Stimulated activated CD8-positive, alpha-beta memory T cell treated with anti-CD3 and anti-CD28 coated beads, Interleukin-15, amount 100 ng/mL, for 24 hours (primary cell): Measurements from ENCODE around the gene SLC44A2.

ENCODE experiments used
- DNase-seq: peaks from one replicate; pipeline ENCODE4 v3.0.0-alpha.2; 2020; ENCODE audit warnings: low read depth

Gene SLC44A2

DNA sequence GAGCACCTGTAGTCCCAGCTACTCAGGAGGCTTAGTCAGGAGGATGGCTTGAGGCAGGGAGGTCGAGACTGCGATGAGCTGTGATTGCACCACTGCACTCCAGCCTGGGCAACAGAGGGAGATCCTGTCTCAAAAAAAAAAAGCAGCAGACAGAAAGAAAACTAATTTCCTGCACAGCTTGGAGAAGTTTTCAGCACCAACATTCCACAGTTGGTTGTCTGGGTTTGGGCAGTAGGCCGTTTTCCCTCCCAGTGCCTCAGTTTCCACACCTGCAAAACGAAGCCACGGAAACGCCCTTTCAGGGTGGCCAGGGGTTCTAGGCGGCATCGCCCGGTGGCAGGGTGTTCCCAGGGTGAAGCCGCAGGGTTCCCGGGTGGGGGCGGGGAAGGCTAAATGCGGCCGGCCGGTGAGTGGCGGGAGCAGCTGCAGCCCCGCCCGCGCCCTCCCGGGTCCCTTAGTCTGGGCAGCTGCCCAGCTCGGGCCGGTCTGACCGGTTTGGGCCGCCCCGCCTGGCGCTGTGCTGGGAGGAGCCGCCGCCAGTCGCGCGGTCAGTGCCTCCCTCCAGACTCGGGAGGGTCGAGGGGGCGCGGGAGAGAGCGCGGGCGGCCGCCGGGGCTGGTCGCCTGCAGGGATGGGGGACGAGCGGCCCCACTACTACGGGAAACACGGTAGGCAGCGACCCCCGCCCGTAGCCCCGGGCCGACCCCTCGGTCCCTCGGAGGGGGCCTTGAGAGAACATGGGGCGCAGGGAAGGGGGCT lies at the start of gene SLC44A2:
Gene SLC44A2 (plus strand): TSS at position 551 of the 759 bp plus-strand sequence. CDS start 81 bp downstream, at position 632.
- DNase-seq, result no peak

DNA sequence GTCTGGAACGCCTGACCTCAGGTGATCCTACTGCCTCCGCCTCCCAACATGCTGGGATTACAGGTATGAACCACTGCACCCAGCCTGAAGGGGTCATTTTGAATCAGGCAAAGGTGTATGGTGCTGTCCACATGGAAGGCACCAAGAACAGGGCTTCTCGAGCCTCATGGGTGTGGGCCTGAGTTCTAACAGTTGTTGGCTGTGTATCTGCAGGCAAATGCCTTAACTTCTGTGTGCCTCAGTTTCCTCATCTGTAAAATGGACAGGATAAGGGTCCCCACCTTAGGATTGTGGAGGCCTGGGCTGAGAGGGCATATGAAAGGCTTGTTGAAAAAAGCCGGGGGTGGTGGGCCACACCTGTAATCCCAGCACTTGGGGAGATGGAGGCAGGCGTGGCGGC lies 47.4 kb upstream of the SLC44A2 start:
- no peak for DNase-seq

DNA sequence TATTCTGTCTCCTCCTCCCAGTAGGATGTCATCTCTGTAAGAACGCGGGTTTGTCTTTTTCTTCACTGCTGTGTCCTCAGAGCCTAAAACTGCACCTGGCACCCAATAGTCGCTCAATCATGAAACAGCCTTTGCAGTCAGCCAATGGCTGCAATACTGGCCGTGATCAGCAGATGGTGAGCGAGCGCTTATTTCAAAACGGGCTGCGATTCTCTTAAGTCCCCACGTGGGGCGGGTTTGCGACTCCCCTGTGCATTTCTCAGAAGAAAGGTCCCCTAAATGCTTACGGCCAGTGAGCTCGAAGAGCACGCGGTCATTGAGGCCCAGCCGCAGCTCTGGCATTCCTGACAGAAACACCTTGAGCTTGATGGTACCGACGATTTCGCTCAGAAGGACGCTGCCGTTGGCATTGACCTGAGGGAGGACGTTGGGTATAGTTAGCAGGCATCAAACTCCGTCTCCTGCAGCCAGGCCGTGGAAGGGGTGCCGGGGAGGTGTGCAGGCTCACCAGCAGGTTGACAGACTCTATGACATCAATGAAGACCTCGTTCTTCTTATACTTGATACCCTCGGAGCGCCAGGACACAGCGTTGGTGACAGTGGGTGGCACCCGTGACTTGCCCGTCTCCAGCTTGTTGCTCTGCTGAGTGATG lies 44.2 kb upstream of the SLC44A2 start:
- peak; percentile 69 for DNase-seq

DNA sequence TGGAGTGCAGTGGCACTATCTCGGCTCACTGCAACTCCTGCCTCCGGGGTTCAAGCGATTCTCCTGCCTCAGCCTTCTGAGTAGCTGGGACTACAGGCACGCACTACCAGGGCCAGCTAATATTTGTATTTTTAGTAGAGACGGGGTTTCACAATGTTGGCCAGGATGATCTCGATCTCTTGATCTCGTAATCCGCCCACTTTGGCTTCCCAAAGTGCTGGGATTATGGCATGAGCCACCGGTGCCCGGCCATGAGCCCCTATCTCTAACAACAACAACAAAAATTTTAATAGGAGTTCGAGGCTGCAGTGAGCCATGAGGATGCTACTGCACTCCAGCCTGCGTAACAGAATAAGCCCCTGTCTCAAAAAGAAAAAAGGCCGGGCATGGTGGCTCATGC lies 43.3 kb upstream of the SLC44A2 start:
- no peak for DNase-seq

DNA sequence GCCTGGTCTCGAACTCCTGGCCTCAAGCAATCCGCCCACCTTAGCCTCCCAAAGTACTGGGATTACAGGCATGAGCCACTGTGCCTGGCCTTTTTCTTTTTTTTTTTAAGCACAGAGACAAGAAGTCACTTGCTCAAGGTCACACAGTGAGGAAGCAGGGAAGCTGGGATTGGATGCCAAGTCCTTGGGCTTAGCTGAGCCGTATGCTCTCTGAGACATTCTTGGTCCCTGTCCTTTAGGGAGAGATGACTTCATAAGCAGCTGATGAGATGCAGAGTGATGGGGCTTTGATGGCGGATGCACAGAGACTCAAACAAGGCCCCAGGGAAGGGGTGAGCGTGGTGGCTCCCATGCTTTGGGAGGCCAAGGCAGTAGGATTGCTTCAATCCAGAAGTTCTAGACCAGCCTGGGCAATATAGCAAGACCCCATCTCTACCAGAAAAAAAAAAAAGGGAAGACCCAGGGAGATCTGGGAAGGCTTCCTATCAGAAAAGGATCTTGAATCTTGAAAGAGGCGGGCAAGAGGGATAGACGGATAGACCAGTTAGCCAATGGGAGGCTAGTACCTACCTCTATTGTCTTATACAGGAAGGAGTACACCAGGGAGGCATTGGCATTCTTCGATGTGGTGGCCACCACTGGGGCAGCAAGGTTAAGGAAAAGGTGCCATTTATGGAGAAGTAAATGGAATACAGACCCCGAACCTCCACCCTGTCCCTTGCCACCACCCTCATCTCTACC lies 42.1 kb upstream of the SLC44A2 start:
- no peak for DNase-seq

DNA sequence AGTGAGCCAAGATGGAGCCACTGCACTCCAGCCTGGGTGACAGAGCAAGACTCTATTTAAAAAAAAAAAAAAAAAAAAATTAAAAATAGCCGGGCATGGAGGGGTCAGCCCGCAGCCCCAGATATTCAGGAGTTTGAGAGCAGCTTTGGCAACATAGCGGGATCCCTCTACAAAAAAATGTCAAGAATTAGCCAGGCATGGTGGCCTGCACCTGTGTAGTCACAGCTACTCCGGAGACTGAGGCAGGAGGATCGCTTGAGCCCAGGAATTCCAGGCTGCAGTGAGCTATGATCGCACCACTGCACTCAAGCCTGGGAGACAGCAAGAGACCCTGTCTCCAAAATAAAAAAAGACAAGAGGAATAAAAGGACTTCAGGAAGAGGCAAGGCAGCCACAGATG lies 39.0 kb upstream of the SLC44A2 start:
- DNase-seq, result no peak

DNA sequence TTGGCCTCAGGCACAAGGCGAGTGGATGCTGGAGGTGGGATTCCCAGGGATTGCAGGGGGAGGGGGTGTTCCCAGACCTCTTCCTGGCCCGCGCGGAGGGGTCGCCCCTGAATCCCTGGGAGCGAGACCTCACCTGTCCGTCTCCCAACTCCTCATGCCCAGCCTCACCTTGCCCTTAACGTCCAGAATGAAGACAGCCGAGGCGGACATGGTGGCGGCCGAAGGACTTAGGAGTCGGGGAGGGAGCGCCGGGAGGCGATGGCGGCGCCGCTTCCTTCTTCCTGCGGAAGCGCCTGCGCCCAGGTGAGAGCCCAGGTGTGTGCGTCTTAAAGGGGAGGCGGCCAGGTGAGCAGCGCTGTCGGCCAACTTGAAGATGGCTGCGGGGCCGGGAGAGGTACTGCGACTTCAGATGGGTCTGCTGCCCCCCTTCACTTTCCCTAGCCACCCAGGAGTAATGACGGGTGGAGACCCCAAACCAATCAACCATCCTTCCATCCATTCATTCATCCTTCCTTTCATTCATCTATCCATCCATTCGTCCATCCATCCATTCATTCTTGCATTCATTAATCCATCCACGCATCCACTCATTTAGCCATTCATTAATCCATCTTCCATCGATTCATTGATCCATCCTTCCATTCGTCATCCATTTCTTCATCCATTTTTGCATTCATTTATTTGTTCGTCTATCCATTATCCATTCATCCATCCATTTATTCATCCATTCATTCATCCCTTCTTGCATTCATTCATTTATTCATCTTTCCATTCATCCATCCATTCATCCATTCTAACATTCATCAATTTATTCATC lies 38.1 kb upstream of the SLC44A2 start, which contains the start of gene AP1M2:
Gene AP1M2 (minus strand): TSS at position 291 of the 817 bp plus-strand sequence. CDS start 81 bp downstream, at position 210.
- DNase-seq, result no peak

DNA sequence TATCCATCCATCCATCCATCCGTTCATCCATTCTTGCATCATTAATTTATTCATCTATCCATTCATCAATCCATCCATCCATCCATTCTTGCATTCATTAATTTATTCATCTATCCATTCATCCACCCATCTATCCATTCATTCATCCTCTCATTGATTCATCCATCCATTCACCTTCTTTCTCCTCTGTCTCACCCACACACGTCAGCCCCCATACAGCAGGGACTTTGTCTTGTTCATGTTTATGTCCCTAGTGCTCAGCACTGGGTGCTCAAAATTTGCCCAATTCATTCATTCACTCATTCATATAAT lies 37.6 kb upstream of the SLC44A2 start:
- DNase-seq, result no peak

DNA sequence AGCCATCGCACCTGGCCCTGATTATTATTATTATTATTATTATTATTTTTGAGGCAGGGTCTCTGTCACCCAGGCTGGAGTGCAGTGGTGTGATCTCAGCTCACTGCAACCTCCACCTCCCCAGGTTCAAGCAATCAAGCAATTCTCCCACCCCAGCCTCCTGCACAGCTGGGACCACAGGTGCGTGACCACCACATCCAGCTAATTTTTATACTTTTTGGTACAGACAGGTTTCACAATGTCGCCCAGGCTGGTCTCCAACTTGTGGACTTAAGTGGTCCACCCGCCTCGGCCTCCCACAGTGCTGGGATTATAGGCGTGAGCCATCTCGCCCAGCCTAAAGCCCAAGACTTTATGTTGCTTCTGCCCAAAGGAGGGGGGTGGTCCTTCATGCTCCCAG lies 32.2 kb upstream of the SLC44A2 start:
- DNase-seq, result no peak

DNA sequence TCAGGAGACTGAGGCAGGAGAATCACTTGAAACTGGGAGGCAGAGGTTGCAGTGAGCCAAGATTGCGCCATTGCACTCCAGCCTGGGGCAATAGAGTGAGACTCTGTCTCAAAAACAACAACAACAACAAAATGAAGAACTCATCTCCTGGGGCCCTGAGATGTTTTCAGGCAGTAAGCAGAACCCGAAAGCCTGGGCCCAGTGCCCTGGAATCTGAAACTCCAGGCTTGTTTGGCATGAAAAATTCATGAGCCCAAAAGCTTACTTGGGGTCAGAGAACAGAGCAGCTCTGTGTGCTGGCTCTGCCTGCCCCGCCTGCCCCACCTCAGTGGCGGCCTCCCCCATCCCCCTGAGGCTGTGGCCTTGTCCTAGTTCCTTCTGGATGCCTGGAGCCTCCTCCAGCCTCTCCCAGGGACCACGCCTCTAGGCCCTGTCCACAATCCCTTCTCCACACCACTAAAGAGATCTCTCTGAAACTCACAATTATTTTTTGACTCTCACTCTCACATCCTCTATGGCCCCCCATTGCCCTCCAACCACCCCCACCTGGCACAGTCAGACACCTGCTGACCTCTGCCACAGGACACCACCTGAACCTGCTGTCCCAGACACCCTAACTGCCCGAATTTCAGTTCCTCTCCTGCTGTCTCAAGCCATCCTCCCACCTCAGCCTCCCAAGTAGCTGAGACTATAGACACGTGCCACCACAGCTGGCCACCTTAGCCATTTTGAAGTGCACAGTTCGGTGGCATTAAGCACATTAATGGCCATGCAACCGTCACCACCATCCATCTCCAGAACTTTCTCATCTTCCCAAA lies 31.3 kb upstream of the SLC44A2 start:
- DNase-seq, result no peak

DNA sequence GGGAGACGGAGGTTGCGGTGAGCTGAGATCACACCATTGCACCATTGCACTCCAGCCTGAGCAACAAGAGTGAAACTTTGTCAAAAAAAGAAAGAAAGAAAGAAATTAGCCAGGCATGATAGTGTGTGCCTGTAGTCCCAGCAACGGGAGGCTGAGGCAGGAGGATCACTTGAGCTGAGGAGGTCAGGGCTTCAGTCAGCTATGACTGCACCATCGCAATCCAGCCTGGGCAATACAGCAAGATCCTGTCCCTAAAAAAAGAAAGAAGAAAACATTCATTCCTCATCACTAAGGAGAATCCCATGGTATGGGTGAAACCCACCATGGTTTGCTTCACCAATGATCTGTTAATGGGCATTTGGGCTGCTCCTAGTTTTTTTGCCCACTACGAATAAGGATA lies 25.2 kb upstream of the SLC44A2 start:
- no peak for DNase-seq

DNA sequence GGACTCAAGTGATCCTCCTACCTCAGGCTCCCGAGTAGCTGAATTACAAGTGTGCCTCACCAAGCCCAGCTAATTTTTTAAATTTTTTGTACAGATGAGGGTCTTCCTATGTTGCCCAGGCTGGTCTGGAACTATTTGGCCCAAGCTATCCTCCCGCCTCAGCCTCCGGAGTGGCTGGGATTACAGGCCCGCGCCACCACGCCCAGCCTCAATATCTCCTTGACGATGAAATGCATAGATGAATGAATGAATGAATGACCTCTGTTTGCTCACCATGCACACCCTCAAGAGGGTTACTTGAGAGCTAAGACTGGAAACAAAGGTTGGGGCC lies 23.4 kb upstream of the SLC44A2 start:
- DNase-seq, result no peak

DNA sequence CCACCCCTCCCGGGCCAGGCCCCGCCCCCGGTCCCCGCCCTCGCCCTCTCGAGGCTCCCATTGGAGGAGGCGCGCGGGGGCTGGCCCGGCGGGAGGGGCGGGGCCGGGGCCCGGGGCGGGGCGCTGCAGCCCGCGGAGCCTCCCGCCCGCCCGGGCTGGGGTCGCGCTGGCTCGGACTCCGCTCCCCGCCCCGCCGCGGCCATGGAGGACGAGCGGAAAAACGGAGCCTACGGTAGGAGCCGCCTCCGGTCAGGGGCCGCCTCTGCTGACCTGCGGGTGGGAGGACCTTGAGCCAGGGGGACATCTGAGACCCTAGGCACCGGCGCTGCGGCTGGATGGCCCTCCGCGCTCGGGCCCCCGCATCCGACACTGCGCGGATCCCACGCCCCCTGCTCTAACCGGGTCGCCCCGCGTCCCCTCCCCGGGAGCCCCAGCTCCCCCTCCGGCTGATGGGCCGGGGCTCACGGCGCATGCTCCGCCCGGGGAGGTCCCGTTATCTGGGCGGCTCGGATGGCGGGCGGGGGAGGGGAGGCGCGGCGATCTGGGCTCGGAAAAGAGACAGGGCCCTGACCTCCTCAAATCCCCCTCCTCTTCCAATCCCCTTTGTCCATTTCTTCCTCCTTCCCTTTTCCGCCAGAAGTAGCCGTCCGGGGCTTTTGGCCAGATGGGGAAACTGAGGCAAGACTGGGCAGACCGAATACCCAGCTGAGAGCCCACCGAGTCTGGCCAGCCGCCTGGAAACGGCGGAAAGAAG lies 22.8 kb upstream of the SLC44A2 start:
- DNase-seq, result peak; percentile 87

DNA sequence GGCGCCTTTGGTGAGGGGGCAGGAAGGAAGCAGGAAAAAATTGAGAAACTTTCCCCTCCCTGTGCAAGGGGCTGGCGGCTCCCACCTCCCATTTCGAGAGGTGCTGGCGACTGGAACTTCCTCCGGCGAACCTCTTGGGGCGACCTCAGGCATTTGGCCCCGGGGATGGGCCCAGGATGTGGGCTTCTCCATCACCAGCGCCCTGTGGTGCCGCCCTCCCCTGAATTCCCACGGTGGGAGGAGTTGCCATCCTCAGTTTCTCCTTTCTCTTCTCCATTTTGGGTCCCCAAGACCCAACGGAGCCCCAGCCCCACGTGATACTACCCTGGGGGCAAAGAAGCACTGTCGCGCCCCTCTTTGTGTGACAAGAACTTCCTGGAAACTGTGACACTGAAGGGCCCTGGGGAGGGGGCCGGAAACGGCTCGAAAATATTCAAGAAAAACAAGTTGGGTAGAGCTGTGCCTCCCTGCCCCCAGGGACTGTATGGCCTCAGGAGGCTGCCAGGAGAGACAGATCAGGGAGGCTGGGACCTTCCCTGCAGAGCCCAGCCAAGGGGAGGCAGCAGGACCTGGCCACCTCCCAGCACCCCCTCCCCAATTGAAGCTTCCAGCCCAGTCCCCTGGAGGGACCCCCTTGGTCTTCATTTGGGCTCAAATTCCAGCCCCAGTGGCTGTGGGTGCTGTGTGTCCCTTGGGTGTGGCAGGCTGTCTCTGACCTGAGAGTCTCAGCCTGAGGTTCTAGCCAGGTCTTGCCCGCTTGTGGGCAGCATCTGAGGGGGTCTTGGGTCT lies 22.1 kb upstream of the SLC44A2 start:
- DNase-seq, result no peak

DNA sequence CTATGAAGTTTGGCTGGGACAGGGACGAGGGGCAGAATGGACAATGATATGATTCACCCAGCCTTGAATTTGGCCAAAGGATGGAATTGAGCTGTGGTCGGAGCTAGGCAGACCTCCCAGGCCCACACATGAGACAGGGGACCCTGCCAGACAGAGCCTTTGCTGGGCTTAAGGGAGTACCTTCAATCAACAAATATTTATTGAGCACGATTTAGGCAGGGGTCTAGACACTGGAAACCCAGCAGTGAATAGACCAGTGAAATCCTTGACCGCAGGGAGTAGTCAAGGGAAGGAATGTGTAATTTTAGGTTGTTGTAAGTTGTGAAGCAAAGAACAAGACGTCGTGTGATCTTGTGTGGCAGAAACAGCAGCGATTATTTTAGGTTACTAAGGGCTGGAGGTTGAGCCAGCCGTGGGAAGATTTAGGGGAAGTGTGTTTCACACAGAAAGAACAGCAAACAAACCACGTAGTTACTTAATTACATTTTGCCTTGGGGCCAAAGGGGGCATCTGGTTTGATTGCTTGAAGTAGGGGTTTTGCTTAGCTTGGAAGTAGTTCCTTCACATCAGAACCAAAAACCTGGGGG lies 21.4 kb upstream of the SLC44A2 start:
- no peak for DNase-seq

DNA sequence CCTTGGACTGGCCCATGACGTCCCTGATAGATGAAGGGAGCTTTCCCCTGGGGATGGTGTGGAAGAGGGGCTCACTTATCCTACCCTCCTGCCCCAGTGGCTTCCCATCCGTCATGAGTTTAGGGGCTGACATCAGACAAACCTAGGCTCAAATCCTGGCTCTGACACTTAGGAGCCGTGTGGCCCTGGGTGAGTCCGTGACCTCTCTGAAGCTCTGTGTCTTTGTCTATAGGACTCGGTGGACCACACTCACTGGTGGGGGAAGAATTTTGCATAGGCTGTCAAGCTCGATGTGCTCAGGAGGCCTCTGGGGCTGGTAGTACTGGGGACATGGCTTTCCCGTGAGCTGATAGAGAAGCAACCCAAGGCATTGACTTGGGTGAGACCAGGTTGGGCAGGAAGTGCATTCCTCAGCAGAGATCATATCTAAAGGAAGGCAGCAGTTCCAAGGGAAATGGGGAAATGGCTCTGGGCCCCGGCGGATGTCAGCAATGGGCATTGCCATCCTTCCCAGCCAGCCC lies 20.8 kb upstream of the SLC44A2 start:
- DNase-seq, result no peak

DNA sequence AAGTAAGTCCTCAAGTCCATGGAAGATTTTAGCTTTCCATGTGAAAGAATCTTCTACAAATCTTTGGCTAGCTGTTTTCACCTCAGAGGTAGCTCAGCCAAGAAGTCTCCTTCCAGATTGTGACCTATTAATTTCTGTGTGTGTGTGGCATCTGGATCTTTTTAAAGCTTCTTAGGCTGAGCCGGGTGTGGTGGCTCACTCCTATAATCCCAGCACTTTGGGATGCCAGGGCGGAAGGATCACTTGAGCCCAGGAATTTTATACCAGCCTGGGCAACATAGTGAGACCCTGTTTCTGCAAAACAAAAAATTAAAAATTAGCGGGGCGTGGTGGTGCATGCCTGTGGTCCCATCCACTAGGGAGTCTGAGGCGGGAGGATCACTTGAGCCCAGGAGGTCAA lies 13.4 kb upstream of the SLC44A2 start:
- DNase-seq, result no peak

DNA sequence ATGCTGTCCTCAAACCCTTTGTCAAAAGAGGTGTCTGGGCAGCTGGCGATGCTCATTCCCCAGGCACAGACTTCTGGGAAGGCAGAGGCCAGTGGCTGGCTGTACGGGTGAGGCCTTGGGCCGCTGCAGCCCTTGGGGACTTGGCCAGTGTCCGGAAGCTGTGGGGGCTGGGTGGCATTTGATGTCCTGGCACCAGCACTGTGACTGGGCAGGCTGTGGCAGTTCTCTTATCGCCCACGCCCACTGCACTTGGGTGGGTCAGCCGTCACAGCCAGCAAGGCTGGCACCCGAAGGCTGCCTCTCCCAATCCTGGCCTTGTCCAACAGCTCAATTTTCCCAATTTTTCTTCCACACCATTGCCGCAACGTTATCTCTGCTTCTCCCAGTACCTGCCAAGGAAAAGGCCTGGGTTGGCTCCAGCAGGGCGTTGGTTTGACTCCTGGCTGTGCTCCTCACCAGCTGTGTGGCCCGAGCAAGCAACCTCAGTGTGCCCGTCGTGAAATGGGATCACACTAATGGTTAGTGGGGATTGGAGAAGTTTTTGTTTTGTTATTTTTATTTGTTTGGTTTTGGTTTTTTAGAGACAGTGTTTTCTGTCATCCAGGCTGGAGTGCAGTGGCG lies 12.7 kb upstream of the SLC44A2 start:
- DNase-seq, result no peak
